22Rv1 (cell line): Measurements from ENCODE around the gene RAC3.

Source experiments
- CTCF ChIP-seq: fragments of 450-650 bp; IDR thresholded peaks from 2 replicates; pipeline ENCODE4 v1.5.1; 2017; ENCODE audit warnings: mild to moderate bottlenecking
- ZFX ChIP-seq: fragments of 450-650 bp; IDR thresholded peaks from 2 replicates; pipeline ENCODE4 v1.6.1; 2017; ENCODE audit warnings: antibody characterized with exemption, borderline replicate concordance

- no peak for TF ChIP-seq CTCF
- no peak for TF ChIP-seq ZFX
These were observed 39.7 kb upstream of the RAC3 start for GRCh38 chr17:81991684-81992305.
